ENCODE results near the gene AMOTL1.
A peak's percentile ranks its signal among the peaks of the same experiment; 100 is the strongest.

Gene AMOTL1

DNA sequence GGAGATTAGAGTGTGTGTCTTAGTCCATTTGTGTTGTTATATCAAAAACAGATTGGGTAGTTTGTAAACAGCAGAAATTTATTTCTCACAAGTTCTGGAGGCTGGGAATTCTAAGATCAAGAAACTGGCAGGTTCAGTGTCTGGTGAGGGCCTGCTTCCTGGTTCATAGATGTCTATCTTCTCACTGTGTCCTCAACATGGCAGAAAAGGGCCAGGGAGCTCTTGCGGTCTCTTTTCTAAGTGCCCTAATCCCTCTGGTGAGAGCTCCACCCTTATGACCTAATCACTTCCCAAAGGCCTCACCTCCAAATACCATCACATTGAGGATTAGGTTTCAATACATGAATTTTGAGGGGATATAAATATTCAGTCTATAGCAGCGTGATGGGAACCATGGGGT is 25.5 kb upstream of the AMOTL1 start:
- H3K27me3 ChIP-seq (ENCODE audit: control insufficient read depth in 5 of 5, insufficient read depth in 4 of 5, low read length in 5 of 5) = peaks cover 0 to 5% (median 0%) of the 10 kb centered on the region in 5 donors
- peaks cover 0 to 17% (median 12%) of the 10 kb centered on the region in 5 donors for H3K4me1 ChIP-seq (ENCODE audit: control insufficient read depth in 5 of 5, insufficient read depth in 5 of 5, low read length in 5 of 5)
- H3K27ac ChIP-seq (ENCODE audit: low read depth, low read length) = no peak overlapping the region
- H3K9ac ChIP-seq (ENCODE audit: low read length in 5 of 5) = no peak overlapping the region
- no peaks in the 10 kb centered on the region for H3K9me3 ChIP-seq (ENCODE audit: control insufficient read depth in 5 of 5, low read length in 5 of 5)
- no peaks in the 10 kb centered on the region for H3K36me3 ChIP-seq (ENCODE audit: control insufficient read depth in 5 of 5, insufficient read depth in 5 of 5, low read length in 5 of 5)
- H3K4me3 ChIP-seq (ENCODE audit: low read depth in 1 of 5, low read length in 5 of 5) = no peak overlapping the region

DNA sequence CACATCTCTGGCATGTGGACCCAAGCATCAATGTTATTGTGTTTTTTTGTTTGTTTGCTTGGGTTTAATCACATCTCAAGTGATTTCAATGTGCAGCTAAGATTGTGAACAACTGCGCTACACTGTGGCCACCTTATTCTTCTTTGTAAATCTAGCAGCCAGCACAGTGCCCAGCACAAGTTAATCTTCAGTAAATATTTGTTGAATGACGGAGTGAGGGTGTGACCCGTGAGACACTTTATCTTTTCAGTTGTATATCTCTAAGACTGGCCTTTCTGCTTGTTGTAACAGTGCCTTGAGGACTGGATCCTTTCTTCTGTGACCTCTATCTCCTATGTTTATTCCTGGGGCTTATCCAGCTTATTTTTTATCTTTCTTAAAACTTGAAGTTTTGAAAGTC is 21.4 kb upstream of the AMOTL1 start:
- no peaks in the 10 kb centered on the region for H3K27me3 ChIP-seq (ENCODE audit: control insufficient read depth in 5 of 5, insufficient read depth in 4 of 5, low read length in 5 of 5)
- H3K4me1 ChIP-seq (ENCODE audit: control insufficient read depth in 5 of 5, insufficient read depth in 5 of 5, low read length in 5 of 5) = peaks cover 4 to 21% (median 18%) of the 10 kb centered on the region in 5 donors
- H3K36me3 ChIP-seq (ENCODE audit: control insufficient read depth in 5 of 5, insufficient read depth in 5 of 5, low read length in 5 of 5) = no peaks in the 10 kb centered on the region
- H3K27ac ChIP-seq (ENCODE audit: low read depth, low read length) = no peak overlapping the region
- no peak overlapping the region for H3K9ac ChIP-seq (ENCODE audit: low read length in 5 of 5)
- H3K4me3 ChIP-seq (ENCODE audit: low read depth in 1 of 5, low read length in 5 of 5) = no peak overlapping the region
- H3K9me3 ChIP-seq (ENCODE audit: control insufficient read depth in 5 of 5, low read length in 5 of 5) = no peaks in the 10 kb centered on the region

DNA sequence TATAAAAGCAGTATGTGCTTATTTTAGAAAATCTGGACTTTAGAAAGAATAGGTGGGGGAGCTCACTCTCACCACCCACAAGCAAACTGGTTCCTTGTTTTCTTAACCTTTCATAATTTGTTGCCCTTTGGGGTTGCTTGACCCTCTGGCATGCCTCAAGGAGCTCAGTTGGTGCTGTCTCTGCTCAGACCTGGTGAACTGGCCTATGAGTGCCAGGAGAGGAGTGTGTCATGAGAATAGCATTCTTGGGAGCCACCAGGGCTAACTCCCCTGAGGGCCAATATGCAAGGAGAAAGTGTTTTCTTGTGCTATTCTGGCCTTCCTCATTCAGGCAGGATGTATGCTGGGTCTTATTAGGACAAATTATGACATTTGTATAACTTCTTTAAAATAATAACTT is 21.0 kb upstream of the AMOTL1 start:
- H3K27ac ChIP-seq (ENCODE audit: low read depth, low read length) = no peak overlapping the region
- no peaks in the 10 kb centered on the region for H3K27me3 ChIP-seq (ENCODE audit: control insufficient read depth in 5 of 5, insufficient read depth in 4 of 5, low read length in 5 of 5)
- no peaks in the 10 kb centered on the region for H3K9me3 ChIP-seq (ENCODE audit: control insufficient read depth in 5 of 5, low read length in 5 of 5)
- no peak overlapping the region for H3K4me3 ChIP-seq (ENCODE audit: low read depth in 1 of 5, low read length in 5 of 5)
- H3K36me3 ChIP-seq (ENCODE audit: control insufficient read depth in 5 of 5, insufficient read depth in 5 of 5, low read length in 5 of 5) = no peaks in the 10 kb centered on the region
- peaks cover 4 to 25% (median 23%) of the 10 kb centered on the region in 5 donors for H3K4me1 ChIP-seq (ENCODE audit: control insufficient read depth in 5 of 5, insufficient read depth in 5 of 5, low read length in 5 of 5)
- no peak overlapping the region for H3K9ac ChIP-seq (ENCODE audit: low read length in 5 of 5)

DNA sequence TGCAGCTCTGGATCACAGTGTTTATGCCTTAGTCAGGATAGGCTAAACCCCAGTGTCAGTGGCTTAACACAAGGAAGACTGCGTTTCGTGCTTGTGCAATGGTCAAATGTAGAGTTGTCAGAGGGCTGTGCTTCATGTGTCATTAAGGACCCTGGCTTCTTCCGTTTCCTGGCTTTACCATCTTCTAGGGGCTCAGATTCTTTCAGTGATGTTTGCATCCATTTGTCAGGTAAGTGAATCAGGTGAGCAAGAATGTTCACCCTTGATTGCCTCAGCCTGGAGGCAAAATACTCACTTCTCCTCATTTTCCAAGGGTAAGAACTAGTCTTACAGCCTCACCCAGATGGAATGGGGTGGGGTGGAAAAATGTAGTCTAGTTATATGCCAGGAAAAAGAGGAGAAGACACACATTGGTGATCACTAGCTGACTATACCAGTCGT is 20.5 kb upstream of the AMOTL1 start:
- Histone ChIP-seq H3K36me3 (ENCODE audit: control insufficient read depth in 5 of 5, insufficient read depth in 5 of 5, low read length in 5 of 5) (no peaks in the 10 kb centered on the region), H3K27ac (ENCODE audit: low read depth, low read length) (no peak overlapping the region), H3K9ac (ENCODE audit: low read length in 5 of 5) (no peak overlapping the region), H3K27me3 (ENCODE audit: control insufficient read depth in 5 of 5, insufficient read depth in 4 of 5, low read length in 5 of 5) (no peaks in the 10 kb centered on the region), H3K4me3 (ENCODE audit: low read depth in 1 of 5, low read length in 5 of 5) (no peak overlapping the region), H3K4me1 (ENCODE audit: control insufficient read depth in 5 of 5, insufficient read depth in 5 of 5, low read length in 5 of 5) (peaks cover 4 to 30% (median 25%) of the 10 kb centered on the region in 5 donors), H3K9me3 (ENCODE audit: control insufficient read depth in 5 of 5, low read length in 5 of 5) (no peaks in the 10 kb centered on the region)

DNA sequence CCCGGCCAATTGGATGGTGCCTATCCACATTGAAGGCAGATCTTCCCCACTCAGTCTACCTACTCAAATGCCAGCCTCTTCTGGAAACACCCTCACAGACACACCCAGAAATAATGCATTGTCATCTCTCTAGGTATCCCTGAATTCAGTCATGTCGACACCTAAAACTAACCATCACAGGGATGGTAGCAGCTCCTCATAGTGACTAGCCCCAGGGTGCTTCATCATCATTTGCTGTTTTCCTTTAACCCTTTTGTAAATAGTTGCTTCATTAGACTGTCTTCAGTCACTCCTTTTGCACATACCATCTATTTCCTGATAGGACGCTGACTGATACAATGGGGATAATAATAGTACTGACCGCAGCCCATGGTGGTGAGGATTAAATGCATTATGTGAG is 18.8 kb upstream of the AMOTL1 start:
- Histone ChIP-seq H3K9ac (ENCODE audit: low read length in 5 of 5) (no peak overlapping the region), H3K4me3 (ENCODE audit: low read depth in 1 of 5, low read length in 5 of 5) (no peak overlapping the region), H3K27me3 (ENCODE audit: control insufficient read depth in 5 of 5, insufficient read depth in 4 of 5, low read length in 5 of 5) (no peaks in the 10 kb centered on the region), H3K4me1 (ENCODE audit: control insufficient read depth in 5 of 5, insufficient read depth in 5 of 5, low read length in 5 of 5) (peaks cover 4 to 30% (median 25%) of the 10 kb centered on the region in 5 donors), H3K36me3 (ENCODE audit: control insufficient read depth in 5 of 5, insufficient read depth in 5 of 5, low read length in 5 of 5) (no peaks in the 10 kb centered on the region), H3K27ac (ENCODE audit: low read depth, low read length) (no peak overlapping the region), H3K9me3 (ENCODE audit: control insufficient read depth in 5 of 5, low read length in 5 of 5) (no peaks in the 10 kb centered on the region)

DNA sequence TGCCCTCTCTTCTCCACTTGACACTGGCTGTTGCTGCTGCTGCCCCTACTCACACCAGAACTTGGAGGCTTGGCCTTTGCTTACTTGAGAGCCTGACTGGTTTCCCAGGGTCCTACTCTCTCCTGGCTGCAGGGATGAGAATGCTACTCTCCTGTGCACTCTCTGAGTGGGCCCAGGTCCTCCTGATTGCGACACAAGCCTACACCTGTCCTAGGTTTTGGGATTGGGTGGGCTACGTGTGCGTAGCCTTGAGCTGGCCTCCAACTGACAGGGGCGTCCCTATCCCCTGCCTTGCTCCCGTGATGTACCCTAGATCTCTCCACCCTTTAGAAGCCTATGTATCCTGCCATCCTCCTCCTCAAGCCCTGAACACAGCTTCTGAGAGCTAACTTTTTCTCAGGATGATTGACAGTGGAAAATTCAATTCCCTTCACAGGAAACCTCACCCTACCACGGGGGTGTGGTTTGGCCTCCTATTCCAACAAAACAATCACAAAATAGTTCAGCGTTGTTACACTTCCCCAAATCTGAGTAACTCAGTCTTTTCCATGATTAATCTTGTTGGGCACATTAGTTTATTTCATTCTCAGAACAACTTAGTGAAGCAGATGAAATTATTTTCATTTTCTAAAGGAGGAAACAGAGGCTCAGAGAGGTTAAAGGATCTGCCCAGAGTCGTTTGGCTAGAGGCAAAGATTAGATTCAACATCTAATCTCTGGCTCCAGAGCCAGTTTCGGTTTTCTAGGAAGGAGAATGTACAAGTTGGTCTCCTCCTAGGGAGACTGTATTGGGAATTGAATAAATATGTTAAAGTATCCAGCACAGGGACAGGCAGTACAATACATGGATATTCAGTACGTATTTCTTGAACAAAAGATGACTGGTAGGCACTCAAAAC is 17.6 kb upstream of the AMOTL1 start:
- Histone ChIP-seq H3K9ac (ENCODE audit: low read length in 5 of 5) (peak overlapping the region in 2 of 5 donors; percentile 38 to 59), H3K27ac (ENCODE audit: low read depth, low read length) (peak overlapping the region; percentile 51), H3K4me3 (ENCODE audit: low read depth in 1 of 5, low read length in 5 of 5) (peak overlapping the region in 4 of 5 donors; percentile 17 to 53 (median 28)), H3K27me3 (ENCODE audit: control insufficient read depth in 5 of 5, insufficient read depth in 4 of 5, low read length in 5 of 5) (no peaks in the 10 kb centered on the region), H3K36me3 (ENCODE audit: control insufficient read depth in 5 of 5, insufficient read depth in 5 of 5, low read length in 5 of 5) (no peaks in the 10 kb centered on the region), H3K9me3 (ENCODE audit: control insufficient read depth in 5 of 5, low read length in 5 of 5) (no peaks in the 10 kb centered on the region), H3K4me1 (ENCODE audit: control insufficient read depth in 5 of 5, insufficient read depth in 5 of 5, low read length in 5 of 5) (peaks cover 4 to 30% (median 25%) of the 10 kb centered on the region in 5 donors)

DNA sequence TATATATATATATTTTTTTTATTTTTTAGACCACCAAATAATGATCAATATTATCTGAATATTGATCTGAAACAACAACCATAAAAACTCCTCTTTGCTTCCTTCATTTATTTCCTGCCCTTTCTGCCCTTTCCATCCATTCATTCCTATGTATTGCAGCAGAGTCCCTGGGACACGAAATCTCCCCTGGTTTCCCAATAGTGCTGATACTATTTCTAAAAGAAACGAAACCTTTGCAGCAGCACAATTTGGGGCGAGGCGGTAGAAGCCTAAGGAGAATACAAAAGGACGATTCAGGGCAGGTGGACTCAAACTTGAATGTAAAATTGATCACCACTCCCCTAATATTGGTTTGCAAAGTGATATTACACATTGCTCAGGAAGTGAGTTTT is 16.9 kb upstream of the AMOTL1 start:
- Histone ChIP-seq H3K9me3 (ENCODE audit: control insufficient read depth in 5 of 5, low read length in 5 of 5) (no peaks in the 10 kb centered on the region), H3K27me3 (ENCODE audit: control insufficient read depth in 5 of 5, insufficient read depth in 4 of 5, low read length in 5 of 5) (no peaks in the 10 kb centered on the region), H3K9ac (ENCODE audit: low read length in 5 of 5) (no peak overlapping the region), H3K27ac (ENCODE audit: low read depth, low read length) (peak overlapping the region; percentile 51), H3K36me3 (ENCODE audit: control insufficient read depth in 5 of 5, insufficient read depth in 5 of 5, low read length in 5 of 5) (no peaks in the 10 kb centered on the region), H3K4me1 (ENCODE audit: control insufficient read depth in 5 of 5, insufficient read depth in 5 of 5, low read length in 5 of 5) (peaks cover 4 to 30% (median 25%) of the 10 kb centered on the region in 5 donors), H3K4me3 (ENCODE audit: low read depth in 1 of 5, low read length in 5 of 5) (peak overlapping the region in 3 of 5 donors; percentile 24 to 30 (median 26))

DNA sequence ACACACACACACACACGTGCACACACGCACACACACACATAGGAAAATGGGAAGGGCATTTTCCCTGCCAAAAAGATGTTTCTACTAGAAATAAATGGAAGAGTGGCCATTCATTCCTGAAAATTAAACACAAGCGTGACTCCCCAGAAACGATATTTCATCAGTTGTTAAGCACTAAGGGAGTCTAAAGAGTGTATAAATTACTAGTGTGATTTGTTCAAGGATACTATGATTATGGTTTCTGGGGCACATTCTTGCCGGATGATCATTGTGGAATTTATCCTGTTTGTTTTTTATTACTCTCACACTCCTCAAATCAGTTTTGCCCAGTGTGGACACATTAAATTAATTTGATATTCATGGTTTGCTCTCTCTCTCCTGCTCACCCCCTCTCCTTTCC is 16.4 kb upstream of the AMOTL1 start:
- no peak overlapping the region for H3K27ac ChIP-seq (ENCODE audit: low read depth, low read length)
- peak overlapping the region in 1 of 5 donors; percentile 26 for H3K4me3 ChIP-seq (ENCODE audit: low read depth in 1 of 5, low read length in 5 of 5)
- no peak overlapping the region for H3K9ac ChIP-seq (ENCODE audit: low read length in 5 of 5)
- H3K36me3 ChIP-seq (ENCODE audit: control insufficient read depth in 5 of 5, insufficient read depth in 5 of 5, low read length in 5 of 5) = no peaks in the 10 kb centered on the region
- H3K27me3 ChIP-seq (ENCODE audit: control insufficient read depth in 5 of 5, insufficient read depth in 4 of 5, low read length in 5 of 5) = no peaks in the 10 kb centered on the region
- no peaks in the 10 kb centered on the region for H3K9me3 ChIP-seq (ENCODE audit: control insufficient read depth in 5 of 5, low read length in 5 of 5)
- H3K4me1 ChIP-seq (ENCODE audit: control insufficient read depth in 5 of 5, insufficient read depth in 5 of 5, low read length in 5 of 5) = peaks cover 4 to 30% (median 25%) of the 10 kb centered on the region in 5 donors

DNA sequence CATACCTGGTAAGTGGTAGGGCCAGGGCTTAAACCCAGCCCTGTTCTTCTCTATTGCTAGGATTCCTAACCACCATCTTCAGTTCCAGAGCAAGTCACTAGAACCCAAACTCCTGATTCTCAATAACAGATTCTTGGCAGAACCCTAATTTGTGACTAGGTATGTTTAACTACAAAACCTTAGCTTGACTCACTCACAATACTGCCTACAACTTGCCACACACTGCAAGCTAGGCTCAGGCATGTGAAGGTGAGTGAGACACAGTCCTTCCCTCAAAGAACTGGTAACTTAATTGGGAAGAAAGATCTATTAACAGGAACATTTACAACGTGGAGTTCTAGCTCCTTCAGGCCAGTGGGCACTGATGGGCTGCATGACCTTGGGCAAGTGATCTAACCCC is 14.5 kb upstream of the AMOTL1 start:
- Histone ChIP-seq H3K27me3 (ENCODE audit: control insufficient read depth in 5 of 5, insufficient read depth in 4 of 5, low read length in 5 of 5) (no peaks in the 10 kb centered on the region), H3K36me3 (ENCODE audit: control insufficient read depth in 5 of 5, insufficient read depth in 5 of 5, low read length in 5 of 5) (no peaks in the 10 kb centered on the region), H3K4me3 (ENCODE audit: low read depth in 1 of 5, low read length in 5 of 5) (no peak overlapping the region), H3K9ac (ENCODE audit: low read length in 5 of 5) (no peak overlapping the region), H3K27ac (ENCODE audit: low read depth, low read length) (no peak overlapping the region), H3K9me3 (ENCODE audit: control insufficient read depth in 5 of 5, low read length in 5 of 5) (no peaks in the 10 kb centered on the region), H3K4me1 (ENCODE audit: control insufficient read depth in 5 of 5, insufficient read depth in 5 of 5, low read length in 5 of 5) (peaks cover 4 to 34% (median 25%) of the 10 kb centered on the region in 5 donors)

DNA sequence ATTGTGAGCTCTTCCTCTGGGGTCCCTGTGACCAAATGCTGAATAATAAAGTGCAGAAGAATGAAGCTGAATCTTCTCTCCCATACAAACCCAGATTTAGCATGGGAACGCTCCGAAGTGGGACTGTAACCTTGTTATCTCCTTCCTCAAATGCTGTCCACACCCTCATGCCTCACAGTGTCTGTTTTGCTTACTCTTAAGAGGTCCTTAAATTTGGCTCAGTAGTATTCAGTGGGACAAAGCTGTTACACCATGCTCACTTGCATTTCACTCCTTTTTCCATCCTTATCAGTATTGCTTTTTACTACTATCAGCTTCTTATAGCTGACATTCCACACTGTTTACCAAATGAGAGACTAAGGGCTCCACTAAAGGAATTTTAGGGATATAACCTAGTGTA is 13.8 kb upstream of the AMOTL1 start:
- Histone ChIP-seq H3K27ac (ENCODE audit: low read depth, low read length) (no peak overlapping the region), H3K4me1 (ENCODE audit: control insufficient read depth in 5 of 5, insufficient read depth in 5 of 5, low read length in 5 of 5) (peaks cover 4 to 34% (median 25%) of the 10 kb centered on the region in 5 donors), H3K9ac (ENCODE audit: low read length in 5 of 5) (no peak overlapping the region), H3K36me3 (ENCODE audit: control insufficient read depth in 5 of 5, insufficient read depth in 5 of 5, low read length in 5 of 5) (no peaks in the 10 kb centered on the region), H3K27me3 (ENCODE audit: control insufficient read depth in 5 of 5, insufficient read depth in 4 of 5, low read length in 5 of 5) (no peaks in the 10 kb centered on the region), H3K9me3 (ENCODE audit: control insufficient read depth in 5 of 5, low read length in 5 of 5) (no peaks in the 10 kb centered on the region), H3K4me3 (ENCODE audit: low read depth in 1 of 5, low read length in 5 of 5) (no peak overlapping the region)

All from subcutaneous abdominal adipose tissue (tissue), 5 donors.